Measurements from ENCODE around the gene SLC25A13. TPM values are rescaled to one million over a fixed set of nuclear protein-coding genes. Genes with fewer than 3 reads are reported as not detected.
A peak's percentile ranks its signal among the peaks of the same experiment; 100 is the strongest.

The SLC25A13 gene
- total and polyA plus RNA-seq, 2 of the 13 experiments (the other 11 are each of a cell fraction or from before 2014, with no cell fraction given) = 36.2 to 84.9 TPM

- H3K27ac ChIP-seq (ENCODE audit: extremely low read length, insufficient read depth, low read length) = no peak overlapping the region
- DNase-seq (ENCODE audit: low spot score) (no peak), ATAC-seq (no peak), FAIRE-seq (no peak)
- peaks cover 14% of the 10 kb centered on the region for H3K79me2 ChIP-seq (ENCODE audit: insufficient read depth, low read length)
- 96% methylated on average over 1 of the region's 1 CpG for WGBS (ENCODE audit: low lambda C conversion rate)
- H3K9me3 ChIP-seq (ENCODE audit: low read length) = no peaks in the 10 kb centered on the region
- no peaks in the 10 kb centered on the region for H3K36me3 ChIP-seq (replicated peaks in 1 of 2; ENCODE audit: control insufficient read depth in 1 of 2, insufficient read depth in 2 of 2, low read length in 2 of 2)
- intact Hi-C loops (cut with micrococcal nuclease; ENCODE audit: unreplicated experiment) = no loop called here
- no TSS peak for BruUV-seq (replicated peaks)
- TF ChIP-seq GMEB1 (CRISPR knock-in tag; IDR thresholded peaks at IDR 0.05; ENCODE audit: borderline replicate concordance) (no peak), MAFF (IDR thresholded peaks at IDR 0.05; ENCODE audit: low read depth, low read length) (peak; percentile 41; the same call in 1 of the 2 replicates), PRPF4 (IDR thresholded peaks at IDR 0.05; ENCODE audit: low read depth, low read length, poor library complexity, severe bottlenecking) (no peak), HOXD1 (CRISPR knock-in tag; IDR thresholded peaks at IDR 0.05) (no peak), MAFK (conservative IDR thresholded peaks at IDR 0.05 in 1 of 2, IDR thresholded peaks at IDR 0.05 in 1 of 2; ENCODE audit: low read length in 2 of 2) (peak; percentile 53 to 72; a peak in 3 of 4 replicates), ZBED4 (CRISPR knock-in tag; IDR thresholded peaks at IDR 0.05; ENCODE audit: borderline replicate concordance) (no peak), HDAC1 (CRISPR knock-in tag; IDR thresholded peaks at IDR 0.05) (no peak), NFE2L2 (IDR thresholded peaks at IDR 0.05; ENCODE audit: low read length) (peak; percentile 75)
- TF ChIP-seq, protein P1, sequence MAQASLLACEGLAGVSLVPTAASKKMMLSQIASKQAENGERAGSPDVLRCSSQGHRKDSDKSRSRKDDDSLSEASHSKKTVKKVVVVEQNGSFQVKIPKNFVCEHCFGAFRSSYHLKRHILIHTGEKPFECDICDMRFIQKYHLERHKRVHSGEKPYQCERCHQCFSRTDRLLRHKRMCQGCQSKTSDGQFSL (CRISPR knock-in tag; IDR thresholded peaks at IDR 0.05) = no peak
- in situ Hi-C loops (cut with HindIII; ENCODE audit: extremely low pct_ligation_motif_present, low pct_unique_long_range_greater_than_20kb) = no loop called here
- H3K27me3 ChIP-seq (ENCODE audit: control insufficient read depth in 1 of 2, insufficient read depth in 2 of 2, low read length in 2 of 2) = no peaks in the 10 kb centered on the region
- no peak overlapping the region for H3K9ac ChIP-seq (ENCODE audit: insufficient read depth, low read depth, low read length)
- H3K4me1 ChIP-seq (ENCODE audit: insufficient read depth, low read length) = no peaks in the 10 kb centered on the region
- ChIA-PET POLR2A (no interaction called here), CTCF (ENCODE audit: low intra/inter-chr PET ratio, low total read pairs) (no interaction called here)
- no peak overlapping the region for H3K4me3 ChIP-seq (replicated peaks in 1 of 3; ENCODE audit: insufficient read depth in 1 of 3, low read depth in 2 of 3, low read length in 3 of 3)
- H4K20me1 ChIP-seq (ENCODE audit: insufficient read depth, low read length) = no peaks in the 10 kb centered on the region; the same call in 1 of the 2 replicates
- H3K4me2 ChIP-seq (ENCODE audit: low read depth, low read length) = no peak overlapping the region
- no peak overlapping the region for H2AFZ ChIP-seq (ENCODE audit: low read length)
Measured at GRCh38 chr7:96217147-96217546, 104.8 kb downstream of the SLC25A13 start.
